Thyroid gland (tissue), 4 donors: ENCODE results near the gene RAB39B. TPM values are rescaled to one million over a fixed set of nuclear protein-coding genes. Genes with fewer than 3 reads are reported as not detected.

Source experiments
- DNase-seq, 2 donors: peaks; one replicate each; pipeline ENCODE4 v3.0.0-alpha.2; 2019
- H3K27ac ChIP-seq, 3 donors: fragments of 200-600 bp; sonication (generic); 1 replicate in 2 of 3; 2 replicates in 1 of 3; pipeline ENCODE4 v1.5.1; 2016 to 2019; ENCODE audit warnings: mild to moderate bottlenecking in 1 of 3, moderate library complexity in 1 of 3
- H3K27me3 ChIP-seq: fragments of 200-600 bp; sonication (generic); one replicate; pipeline ENCODE4 v1.5.1; 2019
- H3K36me3 ChIP-seq, 2 donors: fragments of 200-600 bp; sonication (generic); one replicate each; pipeline ENCODE4 v1.5.1; 2016 to 2019
- H3K4me1 ChIP-seq, 2 donors: fragments of 200-600 bp; sonication (generic); one replicate each; pipeline ENCODE4 v1.5.1; 2017 to 2019
- H3K4me3 ChIP-seq, 3 donors: fragments of 200-600 bp; sonication (generic); replicated peaks in 1 of 3; 1 replicate in 2 of 3; 2 replicates in 1 of 3; pipeline ENCODE4 v1.5.1; 2016; ENCODE audit warnings: mild to moderate bottlenecking in 1 of 3
- H3K9me3 ChIP-seq: fragments of 200-600 bp; sonication (generic); one replicate; pipeline ENCODE4 v1.5.1; 2017
- POLR2A ChIP-seq, 2 donors: fragments of 450-650 bp; IDR thresholded peaks; one replicate each; pipeline ENCODE4 v1.6.1; 2017; ENCODE audit warnings: antibody characterized with exemption in 2 of 2, mild to moderate bottlenecking in 2 of 2, moderate library complexity in 1 of 2
- WGBS, 2 donors: methylation state at CpG; one replicate each; pipeline ENCODE4 v1.1.5; 2017; 5-methylcytosine and 5-hydroxymethylcytosine counted together
- intact Hi-C: fragments of 100-400 bp; cut with DNase I; formaldehyde crosslinking; loops from one replicate; pipeline ENCODE4 v1.15.1; 2023
- total RNA-seq, 4 donors: library from RNA; depleted of rRNA; stranded (reverse); fragments of >200 nt; gene quantifications; one replicate each; pipeline ENCODE4 v1.2.3, GENCODE V29; 2016
- TF ChIP-seq, protein P1 (sequence below), 6 experiments: fragments of 200-600 bp in 3 of 6; fragments of 450-650 bp in 3 of 6; sonication (generic) in 3 of 6; IDR thresholded peaks; one replicate each; pipeline ENCODE4 v1.5.1; 2016 to 2019; ENCODE audit warnings: antibody characterized with exemption in 6 of 6, mild to moderate bottlenecking in 2 of 6, inconsistent platforms in 1 of 6, moderate library complexity in 1 of 6

The RAB39B gene
- total RNA-seq, 4 donors from 2014 or later = 2.1 to 4.3 (median 3.3) TPM

DNA sequence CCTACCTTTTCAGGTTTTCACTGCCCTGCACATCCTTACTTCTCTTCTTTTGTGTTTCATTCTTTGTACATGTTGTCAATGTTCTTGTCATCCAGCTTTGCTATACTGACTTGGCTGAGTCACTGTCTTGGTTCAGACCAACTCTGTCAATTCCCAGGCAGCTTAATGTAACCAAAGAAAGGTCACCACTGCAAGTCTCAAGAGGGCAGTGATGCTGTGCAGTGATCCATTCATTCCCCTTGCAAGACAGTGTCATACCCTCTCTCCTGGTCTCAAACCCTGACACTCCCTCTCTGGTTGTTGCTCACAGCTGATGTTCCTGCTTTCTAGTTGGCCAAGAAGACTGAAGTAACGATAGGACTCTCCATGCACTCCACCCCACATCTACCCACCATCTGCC, 17.5 kb downstream of the RAB39B start:
- DNase-seq = no peak
- no peaks in the 10 kb centered on the region for H3K4me1 ChIP-seq
- intact Hi-C loops = no loop called here
- 85 to 100% methylated on average over 1 of the region's 1 CpG for WGBS, 2 donors
- H3K9me3 ChIP-seq = no peaks in the 10 kb centered on the region
- H3K27me3 ChIP-seq = no peaks in the 10 kb centered on the region
- no peak overlapping the region for H3K27ac ChIP-seq
- no peaks in the 10 kb centered on the region for H3K36me3 ChIP-seq
- H3K4me3 ChIP-seq = no peak overlapping the region
- TF ChIP-seq, protein P1, sequence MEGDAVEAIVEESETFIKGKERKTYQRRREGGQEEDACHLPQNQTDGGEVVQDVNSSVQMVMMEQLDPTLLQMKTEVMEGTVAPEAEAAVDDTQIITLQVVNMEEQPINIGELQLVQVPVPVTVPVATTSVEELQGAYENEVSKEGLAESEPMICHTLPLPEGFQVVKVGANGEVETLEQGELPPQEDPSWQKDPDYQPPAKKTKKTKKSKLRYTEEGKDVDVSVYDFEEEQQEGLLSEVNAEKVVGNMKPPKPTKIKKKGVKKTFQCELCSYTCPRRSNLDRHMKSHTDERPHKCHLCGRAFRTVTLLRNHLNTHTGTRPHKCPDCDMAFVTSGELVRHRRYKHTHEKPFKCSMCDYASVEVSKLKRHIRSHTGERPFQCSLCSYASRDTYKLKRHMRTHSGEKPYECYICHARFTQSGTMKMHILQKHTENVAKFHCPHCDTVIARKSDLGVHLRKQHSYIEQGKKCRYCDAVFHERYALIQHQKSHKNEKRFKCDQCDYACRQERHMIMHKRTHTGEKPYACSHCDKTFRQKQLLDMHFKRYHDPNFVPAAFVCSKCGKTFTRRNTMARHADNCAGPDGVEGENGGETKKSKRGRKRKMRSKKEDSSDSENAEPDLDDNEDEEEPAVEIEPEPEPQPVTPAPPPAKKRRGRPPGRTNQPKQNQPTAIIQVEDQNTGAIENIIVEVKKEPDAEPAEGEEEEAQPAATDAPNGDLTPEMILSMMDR (IDR thresholded peaks at IDR 0.05) = no peak
- no peak for TF ChIP-seq POLR2A (IDR thresholded peaks at IDR 0.05)

DNA sequence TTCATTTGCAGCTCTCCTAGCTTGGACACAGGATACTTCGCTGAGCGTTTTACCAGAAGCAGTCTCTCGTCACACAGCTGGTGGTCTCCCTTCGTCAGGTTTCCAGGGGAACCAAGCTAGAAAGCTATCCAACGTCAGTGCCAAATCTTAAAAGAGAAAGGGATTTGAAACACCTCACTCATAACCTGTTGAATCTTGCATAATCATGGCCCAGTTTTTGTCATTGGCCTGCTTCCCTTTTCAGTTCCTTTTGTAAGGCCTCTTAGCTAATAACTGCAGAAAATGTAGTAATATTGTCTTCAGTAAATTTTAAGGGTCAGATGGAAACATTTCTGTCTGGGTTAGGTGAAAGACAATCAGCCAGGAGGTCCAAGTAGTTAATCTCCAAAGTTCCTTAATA, 22.0 kb downstream of the RAB39B start:
- intact Hi-C loops = no loop called here
- H3K9me3 ChIP-seq = no peaks in the 10 kb centered on the region
- no peaks in the 10 kb centered on the region for H3K27me3 ChIP-seq
- H3K4me3 ChIP-seq = no peak overlapping the region
- no peaks in the 10 kb centered on the region for H3K36me3 ChIP-seq
- H3K4me1 ChIP-seq = no peaks in the 10 kb centered on the region
- no peak overlapping the region for H3K27ac ChIP-seq
- no peak for DNase-seq
- WGBS, 2 donors = 78 to 86% methylated on average over 5 of the region's 5 CpGs
- TF ChIP-seq, protein P1 (IDR thresholded peaks at IDR 0.05) = no peak
- TF ChIP-seq POLR2A (IDR thresholded peaks at IDR 0.05) = no peak

DNA sequence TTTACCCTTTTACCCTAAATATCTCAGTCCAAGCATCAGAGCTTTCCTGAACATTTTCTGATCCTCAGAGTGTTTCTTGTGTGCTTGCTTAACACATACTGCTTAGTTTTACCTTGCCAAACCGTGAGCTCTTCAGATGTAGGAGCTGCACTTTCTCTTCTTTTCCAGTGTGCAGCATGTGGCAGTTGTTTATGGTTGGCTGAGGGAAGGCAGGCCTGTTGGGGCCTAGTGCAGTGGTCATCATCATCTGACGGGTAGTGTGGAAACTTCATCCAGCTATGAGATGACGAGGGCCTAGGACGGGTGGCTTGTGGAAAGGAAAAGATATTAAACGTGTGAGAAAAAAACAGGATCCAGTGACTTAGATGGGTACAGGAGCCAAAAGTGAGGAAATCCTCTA, 26.6 kb downstream of the RAB39B start:
- TF ChIP-seq POLR2A (IDR thresholded peaks at IDR 0.05) = no peak
- TF ChIP-seq, protein P1 (IDR thresholded peaks at IDR 0.05) = no peak
- WGBS, 2 donors = 98 to 99% methylated on average over 5 of the region's 5 CpGs
- Histone ChIP-seq H3K4me3 (no peak overlapping the region), H3K9me3 (no peaks in the 10 kb centered on the region), H3K27me3 (no peaks in the 10 kb centered on the region), H3K4me1 (no peaks in the 10 kb centered on the region), H3K36me3 (no peaks in the 10 kb centered on the region), H3K27ac (no peak overlapping the region)
- intact Hi-C loops = no loop called here
- no peak for DNase-seq

DNA sequence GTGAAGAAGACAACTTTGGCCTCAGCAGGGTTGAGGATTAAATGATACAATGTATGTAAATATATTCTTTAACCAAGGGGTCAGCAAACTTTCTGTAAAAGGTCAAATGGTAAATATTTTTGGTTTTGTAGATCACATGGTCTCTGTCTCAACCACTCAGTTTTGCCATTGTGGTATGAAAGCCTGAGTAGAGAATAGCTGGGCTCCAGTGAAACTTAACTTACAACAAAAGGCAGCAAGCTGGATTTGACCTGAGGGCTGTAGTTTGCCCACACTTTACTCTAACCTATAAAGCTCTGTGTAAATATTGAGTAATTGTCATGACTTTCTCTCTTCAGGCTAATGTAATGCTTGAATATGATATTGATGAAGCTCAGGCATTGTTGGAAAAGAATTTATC, 28.4 kb downstream of the RAB39B start:
- DNase-seq = no peak

DNA sequence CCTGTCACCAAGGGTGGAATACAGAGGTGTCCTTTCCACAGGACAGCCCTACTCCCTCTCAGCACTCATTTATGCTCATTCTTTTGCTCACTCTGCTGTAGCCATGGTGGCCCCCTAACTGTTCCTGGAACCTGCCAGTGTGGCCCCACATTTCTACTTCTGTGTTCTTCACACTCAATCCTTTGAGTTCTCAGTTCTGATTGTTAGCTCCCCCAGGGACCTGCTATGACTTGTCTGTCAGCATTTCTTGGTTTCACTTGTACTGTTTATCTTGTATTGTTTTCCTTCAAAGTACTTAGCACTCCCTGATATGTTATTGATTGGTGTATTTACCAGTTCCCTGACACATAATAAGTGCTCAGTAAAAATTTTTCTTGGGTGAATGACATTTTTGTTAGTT, 33.1 kb downstream of the RAB39B start:
- Histone ChIP-seq H3K36me3 (peaks cover 0 to 5% of the 10 kb centered on the region in 2 donors), H3K27ac (no peak overlapping the region), H3K27me3 (no peaks in the 10 kb centered on the region), H3K9me3 (no peaks in the 10 kb centered on the region), H3K4me1 (no peaks in the 10 kb centered on the region), H3K4me3 (no peak overlapping the region)
- TF ChIP-seq, protein P1 (IDR thresholded peaks at IDR 0.05) = no peak
- TF ChIP-seq POLR2A (IDR thresholded peaks at IDR 0.05) = no peak
- intact Hi-C loops = no loop called here
- DNase-seq = no peak

More for the DNA sequence above, 28.4 kb downstream of the RAB39B start:
- intact Hi-C loops = no loop called here
- Histone ChIP-seq H3K4me3 (no peak overlapping the region), H3K27me3 (no peaks in the 10 kb centered on the region), H3K4me1 (no peaks in the 10 kb centered on the region), H3K9me3 (no peaks in the 10 kb centered on the region), H3K36me3 (no peaks in the 10 kb centered on the region), H3K27ac (no peak overlapping the region)
- TF ChIP-seq, protein P1 (IDR thresholded peaks at IDR 0.05) = no peak
- TF ChIP-seq POLR2A (IDR thresholded peaks at IDR 0.05) = no peak
